ENCODE results near the gene COMP.
"Not testable (repeated sequence)": the region's sequence is repeated elsewhere in the genome, so short reads cannot be mapped to it uniquely, and the experiment has no call there.

Gene COMP
- long read RNA-seq, donor 1, partial matches to known transcripts: 0 of 1 reads
- long read RNA-seq, donor 1, other reads (novel, unspliced or antisense): 0 of 1 reads
- long read RNA-seq, donor 2: 0 reads
- long read RNA-seq, donor 3: 0 reads
- long read RNA-seq, donor 4: 0 reads
- long read RNA-seq, donor 5: 0 reads
- long read RNA-seq, donor 6: 0 reads
- long read RNA-seq, donor 7: 0 reads
- long read RNA-seq, donor 8: 0 reads

DNA sequence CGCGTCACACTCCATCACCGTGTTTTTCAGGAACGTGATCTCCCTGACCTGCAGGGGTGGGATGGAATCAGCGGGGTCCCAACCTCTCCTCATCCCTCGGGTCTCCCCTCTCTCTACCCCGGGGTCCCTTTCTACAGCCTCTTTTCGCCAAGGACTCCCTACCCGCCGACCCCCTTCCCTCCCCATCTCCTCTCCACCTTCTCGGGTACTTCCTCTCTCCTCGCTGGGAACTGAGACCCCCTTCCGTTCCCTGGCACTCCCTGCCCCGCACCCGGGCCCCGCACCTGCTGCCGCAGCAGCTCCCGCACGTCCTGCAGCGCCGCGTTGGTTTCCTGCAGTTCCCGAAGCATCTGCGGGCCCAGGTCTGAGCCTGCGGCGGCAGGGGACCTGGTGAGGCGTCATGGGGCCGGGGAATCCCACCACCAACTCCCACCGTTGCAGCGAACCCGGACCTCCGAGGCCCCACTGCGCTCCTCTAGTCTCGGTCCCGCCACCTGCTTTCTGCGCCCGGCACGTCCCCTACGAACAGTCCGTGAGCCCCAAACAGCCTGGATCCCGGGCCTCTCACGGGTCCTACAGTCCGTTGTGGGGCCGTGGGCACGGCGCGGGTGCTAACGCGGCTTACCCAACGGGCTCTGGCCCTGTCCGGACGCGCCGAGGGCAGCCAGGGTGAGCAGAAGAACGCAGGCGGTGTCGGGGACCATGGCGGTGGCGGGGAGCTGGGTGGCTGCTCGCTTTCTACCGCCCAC, at the start of gene COMP:
Gene COMP, minus strand, starts transcription at position 740 of the 749 bp plus-strand sequence. Its CDS starts 36 bp downstream, at position 704.
- peak; percentile 52 for DNase-seq

DNA sequence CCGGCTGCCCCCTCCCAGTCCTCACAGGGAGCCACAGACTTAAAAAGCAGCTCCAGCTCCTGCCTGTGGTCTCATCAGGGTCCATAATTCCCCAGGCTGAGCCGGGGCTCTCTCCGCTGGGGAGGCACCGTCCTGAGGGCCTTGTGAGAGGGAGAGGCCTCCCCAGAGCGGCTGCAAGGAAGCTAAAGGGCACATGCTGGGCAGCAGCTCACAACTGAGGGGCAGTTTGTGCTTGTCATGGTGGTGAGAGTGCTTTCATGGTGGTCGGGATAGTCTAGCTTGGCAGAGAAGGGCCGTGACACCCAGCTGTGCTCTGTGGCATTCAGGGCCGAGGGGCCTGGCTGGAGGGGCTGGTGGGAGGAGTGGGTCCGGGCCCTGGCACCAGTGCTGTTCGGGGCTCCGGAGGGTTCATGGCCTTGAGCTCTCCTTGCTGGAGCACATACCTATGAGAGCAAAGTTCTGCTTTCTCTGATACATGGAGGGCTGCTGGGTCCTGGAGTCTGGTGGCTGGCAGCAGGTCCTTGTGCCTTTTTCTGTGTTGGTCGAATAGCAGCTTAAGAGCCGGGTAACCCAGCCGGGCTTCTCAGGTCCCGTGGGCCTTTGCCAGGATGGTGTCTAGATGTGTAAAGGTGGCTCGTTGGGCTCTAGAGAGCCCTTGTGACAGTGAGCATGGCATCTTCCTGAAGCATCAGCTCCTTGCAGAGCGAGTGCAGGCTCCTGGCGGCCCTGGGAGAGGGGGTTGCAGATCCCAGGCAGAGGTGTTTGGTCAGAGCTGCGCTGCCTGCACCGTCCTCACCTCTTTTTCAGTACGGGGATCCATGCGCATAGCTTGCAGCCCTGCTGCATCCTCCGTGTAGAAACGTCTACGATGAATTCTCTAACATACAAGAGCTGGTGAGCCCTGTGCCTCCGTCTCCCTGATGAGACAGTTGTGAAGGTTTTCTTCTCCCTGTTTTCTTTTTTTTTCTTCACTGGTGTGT, 49.5 kb upstream of the COMP start:
- DNase-seq: no peak

GRCh38 chr19:18839465-18840287, 48.6 kb upstream of the COMP start:
- no peak for DNase-seq

GRCh38 chr19:18834644-18834984, 43.5 kb upstream of the COMP start:
- DNase-seq: no peak

DNA sequence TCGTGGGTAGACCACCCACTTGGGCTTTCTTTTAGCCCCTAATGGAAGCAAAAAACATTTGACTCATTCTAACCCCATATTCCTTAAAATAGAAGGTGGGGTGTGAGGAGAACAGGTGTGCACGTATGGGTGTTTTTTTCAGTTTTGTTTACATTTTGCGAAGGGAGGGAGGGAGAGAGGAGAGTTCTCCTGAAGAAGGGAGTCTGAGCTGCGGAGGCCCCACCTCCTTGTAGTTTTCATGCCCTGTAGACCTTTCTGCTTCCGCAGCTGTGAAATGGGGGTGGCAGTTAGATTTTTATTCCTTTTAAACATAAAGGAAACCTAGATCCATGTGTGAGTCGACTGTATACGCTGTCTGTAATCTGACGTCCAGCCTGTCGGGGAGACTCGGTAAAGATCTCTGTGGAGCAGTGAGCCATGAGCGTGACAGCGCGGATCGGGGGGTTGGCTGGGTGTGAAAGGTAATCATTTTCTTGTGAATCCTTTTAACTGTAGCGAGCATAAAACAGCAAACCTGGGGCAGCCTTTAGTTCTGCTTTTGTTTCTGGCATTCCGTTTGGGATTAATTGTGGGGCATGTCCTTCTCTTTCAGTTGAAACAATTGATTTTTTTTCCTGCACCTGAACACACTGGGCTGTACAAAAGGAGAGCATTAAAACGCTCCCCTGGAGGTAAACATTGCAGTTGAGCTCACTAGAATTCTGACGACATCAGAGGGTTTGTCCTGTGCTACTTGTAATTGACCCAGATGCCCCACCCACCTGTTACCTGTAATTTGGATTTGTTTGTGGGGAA, 42.9 kb upstream of the COMP start:
- peak; percentile 21 for DNase-seq

DNA sequence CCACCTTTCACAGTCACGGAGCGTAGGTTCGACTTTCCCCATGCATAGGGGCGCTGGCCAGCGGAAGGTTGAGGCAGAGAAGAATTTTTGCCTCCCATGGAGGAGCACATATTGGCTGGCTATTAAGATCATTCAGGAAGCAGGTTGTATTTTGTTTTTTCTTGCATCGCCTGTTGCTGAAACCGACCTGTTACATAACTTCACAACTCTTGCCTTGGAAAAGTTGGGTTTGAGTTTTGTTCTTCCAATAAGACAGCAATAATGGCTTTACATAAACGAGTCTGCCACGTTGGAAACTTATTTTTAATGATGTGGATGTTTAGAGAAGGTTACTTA, 42.0 kb upstream of the COMP start:
- no peak for DNase-seq

GRCh38 chr19:18832306-18833140, 41.4 kb upstream of the COMP start:
- DNase-seq: peak; percentile 43

DNA sequence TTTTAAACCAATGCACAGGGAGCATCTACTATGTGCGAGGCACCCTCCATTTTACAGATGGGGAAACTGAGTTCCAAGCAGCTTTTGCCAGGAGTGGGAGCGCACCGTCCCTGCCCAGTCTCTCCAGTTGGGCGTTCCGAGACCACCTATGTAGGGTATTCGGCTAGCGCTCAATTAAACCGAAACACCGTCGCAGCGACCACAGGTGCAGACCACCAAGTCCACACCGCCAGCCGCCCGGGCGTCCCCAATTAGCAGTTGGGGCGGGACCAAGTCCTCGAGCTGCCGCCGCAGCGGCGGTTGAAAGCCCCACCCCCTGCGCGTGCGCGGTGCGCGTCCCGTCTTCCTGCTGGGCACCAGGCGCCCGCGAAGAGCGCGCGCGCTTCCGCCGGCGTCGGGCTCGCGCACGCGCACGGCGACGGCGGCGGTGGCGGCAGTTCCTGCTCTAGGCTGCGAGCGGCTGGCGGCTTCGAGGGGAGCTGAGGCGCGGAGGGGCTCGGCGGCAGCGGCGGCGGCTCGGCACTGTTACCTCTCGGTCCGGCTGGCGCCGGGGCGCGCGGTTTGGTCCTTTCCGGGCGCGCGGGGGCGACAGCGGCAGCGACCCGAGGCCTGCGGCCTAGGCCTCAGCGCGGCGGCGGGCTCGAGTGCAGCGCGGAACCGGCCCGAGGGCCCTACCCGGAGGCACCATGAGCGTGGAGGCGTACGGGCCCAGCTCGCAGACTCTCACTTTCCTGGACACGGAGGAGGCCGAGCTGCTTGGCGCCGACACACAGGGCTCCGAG, 40.6 kb upstream of the COMP start, which contains the start of gene UPF1:
Gene UPF1, plus strand, starts transcription at position 436 of the 782 bp plus-strand sequence. Its CDS starts 251 bp downstream, at position 687.
- DNase-seq: peak; percentile 88

GRCh38 chr19:18830488-18830887, 39.4 kb upstream of the COMP start:
- no peak for DNase-seq

- DNase-seq: no peak
Measured at GRCh38 chr19:18828786-18829185, 37.7 kb upstream of the COMP start.

GRCh38 chr19:18817574-18817973, 26.5 kb upstream of the COMP start:
- DNase-seq: no peak

GRCh38 chr19:18816645-18817044, 25.5 kb upstream of the COMP start:
- not testable (repeated sequence) for DNase-seq

- no peak for DNase-seq
Measured at GRCh38 chr19:18815673-18816072, 24.6 kb upstream of the COMP start.

DNA sequence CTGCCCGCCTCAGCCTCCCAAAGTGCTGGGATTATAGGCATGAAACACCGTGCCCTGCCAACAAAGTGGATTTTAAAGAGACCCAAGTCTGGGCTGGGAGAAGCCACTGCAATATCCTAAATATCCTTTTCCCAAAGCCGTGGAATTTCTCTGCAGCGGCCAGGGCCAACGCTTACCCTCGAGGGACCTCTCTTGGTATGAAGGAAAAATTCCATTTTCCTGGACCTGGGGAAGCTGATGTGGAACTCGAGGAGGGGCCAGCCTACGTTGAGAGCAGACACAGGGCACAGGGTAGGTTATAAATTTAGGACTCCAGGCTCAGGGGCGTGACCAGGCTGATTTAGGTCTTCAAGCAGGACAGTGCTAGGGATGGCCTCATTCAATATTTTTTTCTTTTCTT, 23.0 kb upstream of the COMP start:
- no peak for DNase-seq

DNA sequence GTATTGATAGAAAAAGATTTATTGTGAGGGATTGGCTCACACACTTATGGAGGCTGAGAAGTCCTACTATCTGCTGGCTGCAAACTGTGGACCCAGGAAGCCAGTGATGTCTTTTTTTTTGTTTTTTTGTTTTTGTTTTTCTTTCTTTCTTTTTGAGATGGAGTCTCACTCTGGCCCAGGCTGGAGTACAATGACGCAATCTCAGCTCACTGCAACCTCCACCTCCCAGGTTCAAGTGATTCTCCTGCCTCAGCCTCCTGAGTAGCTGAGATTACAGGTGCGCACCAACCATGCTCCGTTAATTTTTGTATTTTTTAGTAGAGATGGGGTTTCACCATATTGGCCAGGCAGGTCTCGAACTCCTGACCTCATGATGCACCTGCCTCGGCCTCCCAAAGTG, 20.5 kb upstream of the COMP start:
- DNase-seq: not testable (repeated sequence)

DNA sequence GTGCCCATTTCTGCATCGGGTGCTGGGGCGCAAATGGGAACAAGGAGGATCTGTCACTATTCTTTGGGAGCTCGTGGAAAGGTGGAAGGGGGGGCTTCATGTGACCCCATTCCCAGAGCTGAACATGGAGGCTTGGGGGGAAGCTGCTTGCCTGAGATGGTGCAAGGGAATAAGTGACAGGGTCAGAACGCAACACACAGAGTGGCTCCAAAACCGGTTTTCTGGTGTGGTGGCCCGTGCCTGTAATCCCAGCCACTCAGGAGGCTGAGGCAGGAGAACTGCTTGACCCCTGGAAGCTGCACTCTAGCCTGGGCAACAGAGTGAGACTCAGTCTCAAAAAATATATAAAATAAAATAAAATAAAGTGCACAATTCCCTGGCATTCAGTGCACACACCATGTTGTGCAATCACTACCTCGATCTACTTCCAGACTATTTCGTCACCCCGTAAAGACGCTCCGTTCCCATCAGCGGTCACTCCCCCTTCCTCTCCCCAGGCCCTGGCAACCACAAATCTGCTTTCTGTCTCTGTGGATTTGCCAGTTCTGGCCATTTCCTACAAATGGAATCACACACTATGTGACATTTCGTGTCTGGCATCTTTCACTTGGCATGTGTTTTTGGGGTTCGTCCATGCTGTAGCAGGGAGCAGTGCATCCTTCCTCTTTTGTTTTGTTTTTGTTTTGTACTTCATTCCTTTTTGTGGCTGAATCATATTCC, 18.2 kb upstream of the COMP start:
- no peak for DNase-seq

- no peak for DNase-seq
Measured at GRCh38 chr19:18807861-18808331, 16.8 kb upstream of the COMP start.

- no peak for DNase-seq
Measured at GRCh38 chr19:18804643-18805042, 13.5 kb upstream of the COMP start.

All from right kidney (tissue), 9 donors.